H1 (cell line): Measurements from ENCODE around the gene CUTC. TPM values are rescaled to one million over a fixed set of nuclear protein-coding genes. Genes with fewer than 3 reads are reported as not detected.

Source experiments
- ASH2L ChIP-seq: fragments of 200-600, 300-600 bp; sonication (generic); IDR thresholded peaks from one replicate; pipeline ENCODE4 v1.7.1; 2017; ENCODE audit warnings: low read length
- ATF3 ChIP-seq: IDR thresholded peaks from 2 replicates; pipeline ENCODE4 v1.6.1; 2011; ENCODE audit warnings: low read depth, mild to moderate bottlenecking, low read length; ENCODE audit not compliant: insufficient read depth
- BACH1 ChIP-seq: IDR thresholded peaks from 2 replicates; pipeline ENCODE4 v1.6.1; 2012; ENCODE audit warnings: low read length, improper control_type of control experiment
- CBX5 ChIP-seq: fragments of 300-800, 300-1000 bp; sonication (generic); IDR thresholded peaks from 2 replicates; pipeline ENCODE4 v1.7.1; 2016; ENCODE audit warnings: antibody characterized with exemption, low read length, low read depth
- CHD1 ChIP-seq: IDR thresholded peaks from 2 replicates; pipeline ENCODE4 v1.6.1; 2012; ENCODE audit warnings: low read depth, low read length, improper control_type of control experiment
- HDAC6 ChIP-seq: IDR thresholded peaks from one replicate; pipeline ENCODE4 v1.7.1; 2012; ENCODE audit warnings: low read depth, mild to moderate bottlenecking, inconsistent platforms, low read length, moderate library complexity
- MAFK ChIP-seq: IDR thresholded peaks from 2 replicates; pipeline ENCODE4 v1.6.1; 2012; ENCODE audit warnings: low read depth, mild to moderate bottlenecking, improper control_type of control experiment, low read length
- NRF1 ChIP-seq: IDR thresholded peaks from 2 replicates; pipeline ENCODE4 v1.6.1; 2011; ENCODE audit warnings: mild to moderate bottlenecking, low read depth, low read length, improper control_type of control experiment
- SP1 ChIP-seq: IDR thresholded peaks from 2 replicates; pipeline ENCODE4 v1.6.1; 2011; ENCODE audit warnings: low read depth, low read length
- TBP ChIP-seq: IDR thresholded peaks from 2 replicates; pipeline ENCODE4 v1.6.1; 2011; ENCODE audit warnings: low read depth, low read length, improper control_type of control experiment
- polyA plus RNA-seq, 7 experiments: library from polyadenylated mRNA; depleted of rRNA in 3 of 7; stranded (reverse) in 5 of 7; unstranded in 2 of 7; fragments of >200 nt in 5 of 7; fragments of 200-250 nt in 2 of 7; gene quantifications; 1 replicate in 5 of 7; 2 replicates in 1 of 7; 4 replicates in 1 of 7; pipeline versions ENCODE4 v1.2.1 to v1.2.3, GENCODE V29; 2011 to 2013; ENCODE audit warnings: missing spikeins in 2 of 7, mixed read lengths in 2 of 7
- total RNA-seq: library from RNA; stranded (reverse); fragmentation: NEBNext Ultra II Directional; extraction: Animal tissue kit (Norgen Biotek cat#: 25700); gene quantifications from 2 replicates; pipeline ENCODE4 v1.2.1, GENCODE V29; 2021

Gene CUTC
- total and polyA plus RNA-seq, 2 of the 8 experiments (the other 6 are each of a cell fraction or from before 2014, with no cell fraction given) = 25.3 to 25.6 TPM

- TF ChIP-seq ATF3 (no peak), NRF1 (no peak), HDAC6 (no peak), SP1 (no peak), ASH2L (no peak), CBX5 (no peak), BACH1 (no peak), TBP (no peak), MAFK (no peak), CHD1 (no peak)
- TF ChIP-seq, all 59 proteins: peak for 0
These were observed 8.2 kb downstream of the CUTC start (continued) for GRCh38 chr10:99740260-99740659.
